ENCODE data around the gene SMARCA4. TPM values are rescaled to one million over a fixed set of nuclear protein-coding genes. Genes with fewer than 3 reads are reported as not detected.

SMARCA4 gene
- total RNA-seq, 1 donor from 2014 or later: 95.6 TPM

DNA sequence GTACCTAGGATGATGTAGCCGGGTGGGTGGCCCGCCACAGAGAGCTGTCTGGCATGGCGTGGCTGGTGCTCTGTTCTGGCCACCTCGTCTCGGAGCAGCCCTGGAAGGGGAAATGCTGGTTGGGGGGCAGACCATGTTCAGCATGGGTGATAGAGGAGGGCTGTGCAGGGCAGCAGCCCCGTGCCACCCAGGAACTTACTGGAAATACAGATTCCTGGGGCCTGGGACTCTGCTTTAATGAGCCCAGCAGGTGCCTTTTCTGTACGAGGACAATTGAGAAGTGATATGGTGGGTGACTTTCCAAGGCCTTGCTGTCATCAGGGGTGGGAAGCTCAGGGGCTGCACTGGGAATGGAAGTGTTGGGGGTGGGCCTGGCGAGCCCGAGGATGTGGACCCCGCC lies 24.7 kb downstream of the SMARCA4 start:
- no peak overlapping the region for H3K27ac ChIP-seq
- H3K9me3 ChIP-seq: no peaks in the 10 kb centered on the region
- DNase-seq (no peak), ATAC-seq (no peak)
- peaks cover 75% of the 10 kb centered on the region for H3K36me3 ChIP-seq
- intact Hi-C loops (cut with DNase I): no loop called here
- no peaks in the 10 kb centered on the region for H3K27me3 ChIP-seq
- no peak overlapping the region for H3K4me3 ChIP-seq
- no peaks in the 10 kb centered on the region for H3K4me1 ChIP-seq
- TF ChIP-seq, protein P1, sequence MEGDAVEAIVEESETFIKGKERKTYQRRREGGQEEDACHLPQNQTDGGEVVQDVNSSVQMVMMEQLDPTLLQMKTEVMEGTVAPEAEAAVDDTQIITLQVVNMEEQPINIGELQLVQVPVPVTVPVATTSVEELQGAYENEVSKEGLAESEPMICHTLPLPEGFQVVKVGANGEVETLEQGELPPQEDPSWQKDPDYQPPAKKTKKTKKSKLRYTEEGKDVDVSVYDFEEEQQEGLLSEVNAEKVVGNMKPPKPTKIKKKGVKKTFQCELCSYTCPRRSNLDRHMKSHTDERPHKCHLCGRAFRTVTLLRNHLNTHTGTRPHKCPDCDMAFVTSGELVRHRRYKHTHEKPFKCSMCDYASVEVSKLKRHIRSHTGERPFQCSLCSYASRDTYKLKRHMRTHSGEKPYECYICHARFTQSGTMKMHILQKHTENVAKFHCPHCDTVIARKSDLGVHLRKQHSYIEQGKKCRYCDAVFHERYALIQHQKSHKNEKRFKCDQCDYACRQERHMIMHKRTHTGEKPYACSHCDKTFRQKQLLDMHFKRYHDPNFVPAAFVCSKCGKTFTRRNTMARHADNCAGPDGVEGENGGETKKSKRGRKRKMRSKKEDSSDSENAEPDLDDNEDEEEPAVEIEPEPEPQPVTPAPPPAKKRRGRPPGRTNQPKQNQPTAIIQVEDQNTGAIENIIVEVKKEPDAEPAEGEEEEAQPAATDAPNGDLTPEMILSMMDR (IDR thresholded peaks at IDR 0.05): no peak

DNA sequence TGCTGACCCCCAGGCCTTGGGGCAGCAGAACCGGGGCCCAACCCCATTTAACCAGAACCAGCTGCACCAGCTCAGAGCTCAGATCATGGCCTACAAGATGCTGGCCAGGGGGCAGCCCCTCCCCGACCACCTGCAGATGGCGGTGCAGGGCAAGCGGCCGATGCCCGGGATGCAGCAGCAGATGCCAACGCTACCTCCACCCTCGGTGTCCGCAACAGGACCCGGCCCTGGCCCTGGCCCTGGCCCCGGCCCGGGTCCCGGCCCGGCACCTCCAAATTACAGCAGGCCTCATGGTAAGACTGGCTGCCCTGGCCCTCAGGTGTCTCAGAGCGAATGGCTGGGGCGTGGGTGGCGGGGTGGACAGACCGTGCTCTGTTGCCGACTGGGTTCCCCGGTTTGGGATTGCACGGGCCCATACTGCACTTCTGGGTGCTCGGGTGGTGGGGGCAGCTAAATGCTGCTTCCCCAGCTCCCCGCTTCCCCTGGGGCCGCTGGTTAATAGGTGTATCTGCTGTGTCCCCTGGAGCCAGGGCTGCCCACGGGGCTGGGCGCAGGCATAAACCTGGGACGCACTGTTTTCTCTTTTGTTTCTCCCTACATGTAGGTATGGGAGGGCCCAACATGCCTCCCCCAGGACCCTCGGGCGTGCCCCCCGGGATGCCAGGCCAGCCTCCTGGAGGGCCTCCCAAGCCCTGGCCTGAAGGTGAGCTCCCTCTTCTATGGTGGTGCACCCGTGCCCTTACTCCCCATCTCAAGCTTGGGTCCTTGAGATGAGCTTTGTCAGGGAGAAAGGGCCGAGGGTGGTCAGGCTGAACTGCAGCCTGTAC lies 25.7 kb downstream of the SMARCA4 start:
- Histone ChIP-seq H3K36me3 (peaks cover 80% of the 10 kb centered on the region), H3K9me3 (no peaks in the 10 kb centered on the region), H3K27me3 (no peaks in the 10 kb centered on the region), H3K4me3 (no peak overlapping the region), H3K4me1 (no peaks in the 10 kb centered on the region), H3K27ac (no peak overlapping the region)
- TF ChIP-seq, protein P1 (IDR thresholded peaks at IDR 0.05): no peak
- ATAC-seq: no peak
- intact Hi-C loops (cut with DNase I): no loop called here
- DNase-seq: no peak

DNA sequence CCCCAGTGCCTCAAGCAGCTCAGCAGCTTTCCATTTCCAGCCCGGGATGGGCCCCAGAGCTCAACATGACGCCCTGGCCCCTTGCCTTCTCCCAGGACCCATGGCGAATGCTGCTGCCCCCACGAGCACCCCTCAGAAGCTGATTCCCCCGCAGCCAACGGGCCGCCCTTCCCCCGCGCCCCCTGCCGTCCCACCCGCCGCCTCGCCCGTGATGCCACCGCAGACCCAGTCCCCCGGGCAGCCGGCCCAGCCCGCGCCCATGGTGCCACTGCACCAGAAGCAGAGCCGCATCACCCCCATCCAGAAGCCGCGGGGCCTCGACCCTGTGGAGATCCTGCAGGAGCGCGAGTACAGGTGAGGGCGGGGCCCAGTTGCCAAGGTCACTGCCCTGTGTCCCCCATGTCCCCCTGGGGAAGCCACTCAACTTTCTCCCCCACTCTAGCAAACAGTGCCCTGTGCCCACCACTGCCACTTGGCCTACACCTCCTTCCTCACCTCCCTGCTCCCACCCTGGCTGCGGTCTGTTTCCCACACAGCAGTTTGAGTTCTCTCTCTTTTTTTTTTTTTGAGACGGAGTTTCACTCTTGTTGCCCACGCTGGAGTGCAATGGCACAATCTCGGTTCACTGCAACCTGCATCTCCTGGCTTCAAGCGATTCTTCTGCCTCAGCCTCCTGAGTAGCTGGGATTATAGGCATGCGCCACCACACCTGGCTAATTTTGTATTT lies 26.9 kb downstream of the SMARCA4 start:
- H3K36me3 ChIP-seq: peaks cover 92% of the 10 kb centered on the region
- H3K9me3 ChIP-seq: no peaks in the 10 kb centered on the region
- H3K27me3 ChIP-seq: no peaks in the 10 kb centered on the region
- H3K4me1 ChIP-seq: no peaks in the 10 kb centered on the region
- no peak overlapping the region for H3K4me3 ChIP-seq
- intact Hi-C loops (cut with DNase I): no loop called here
- ATAC-seq: no peak
- H3K27ac ChIP-seq: no peak overlapping the region
- DNase-seq: no peak
- TF ChIP-seq, protein P1 (IDR thresholded peaks at IDR 0.05): no peak

DNA sequence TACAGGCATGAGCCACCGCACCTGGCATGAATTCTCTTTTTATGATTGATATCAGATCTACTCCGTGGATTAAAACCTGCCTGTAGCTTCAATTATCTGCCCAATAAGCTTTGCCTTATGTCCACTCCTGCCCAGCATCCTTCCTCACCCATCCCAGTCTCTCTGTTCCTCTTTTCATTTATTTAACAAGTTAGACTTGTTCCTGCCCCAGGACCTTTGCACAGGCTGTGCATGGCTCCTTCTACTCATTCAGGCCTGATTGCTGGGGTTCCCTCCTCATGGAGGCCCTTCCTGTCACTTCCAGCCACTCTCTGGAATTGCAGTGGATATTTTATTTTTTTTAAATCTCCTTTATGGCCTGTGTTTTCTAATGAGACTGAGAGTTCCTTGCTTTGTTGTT lies 27.6 kb downstream of the SMARCA4 start:
- Histone ChIP-seq H3K27ac (no peak overlapping the region), H3K27me3 (no peaks in the 10 kb centered on the region), H3K9me3 (no peaks in the 10 kb centered on the region), H3K4me3 (no peak overlapping the region), H3K36me3 (peaks cover 99% of the 10 kb centered on the region), H3K4me1 (no peaks in the 10 kb centered on the region)
- TF ChIP-seq, protein P1 (IDR thresholded peaks at IDR 0.05): no peak
- no peak for ATAC-seq
- DNase-seq: no peak
- intact Hi-C loops (cut with DNase I): no loop called here

DNA sequence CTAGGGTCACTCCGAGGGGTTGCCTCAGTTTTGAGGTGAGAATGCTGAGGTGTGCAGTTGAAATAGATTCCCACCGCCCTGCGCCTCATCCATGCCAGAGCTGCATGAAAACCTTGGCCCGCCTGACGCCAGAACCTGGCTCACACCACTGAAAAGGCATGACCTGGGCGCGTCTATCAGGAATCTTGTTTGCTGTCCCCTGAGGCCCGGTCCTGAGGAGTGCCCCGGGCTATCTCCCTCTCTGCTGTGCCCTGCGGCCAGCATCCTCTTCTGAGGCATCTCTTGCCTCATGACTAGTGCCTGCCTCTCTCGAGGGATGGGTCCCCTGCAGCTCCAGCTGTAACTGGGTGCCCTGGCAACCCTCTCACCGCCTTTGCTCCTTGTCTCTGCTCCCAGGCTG lies 28.1 kb downstream of the SMARCA4 start:
- H3K4me3 ChIP-seq: no peak overlapping the region
- TF ChIP-seq, protein P1 (IDR thresholded peaks at IDR 0.05): no peak
- no peak for ATAC-seq

More for the DNA sequence above, 28.1 kb downstream of the SMARCA4 start:
- Histone ChIP-seq H3K36me3 (peaks cover 100% of the 10 kb centered on the region), H3K4me1 (no peaks in the 10 kb centered on the region), H3K9me3 (no peaks in the 10 kb centered on the region), H3K27ac (no peak overlapping the region), H3K27me3 (no peaks in the 10 kb centered on the region)
- intact Hi-C loops (cut with DNase I): no loop called here
- no peak for DNase-seq
